Prostate gland (tissue), 2 donors: ENCODE results near the gene LPP. TPM values are rescaled to one million over a fixed set of nuclear protein-coding genes. Genes with fewer than 3 reads are reported as not detected.

Experiments
- DNase-seq: peaks from one replicate; pipeline ENCODE4 v3.0.0-alpha.2; 2019; ENCODE audit warnings: low spot score
- H3K27ac ChIP-seq, 2 donors: fragments of 200-600 bp; sonication (generic); 2 replicates each; pipeline ENCODE4 v1.5.1; 2017 to 2019
- H3K27me3 ChIP-seq: fragments of 200-600 bp; sonication (generic); replicated peaks from 2 replicates; pipeline ENCODE4 v1.5.1; 2019; ENCODE audit not compliant: insufficient read depth
- H3K36me3 ChIP-seq, 2 donors: fragments of 200-600 bp; sonication (generic); 1 replicate in 1 of 2; 2 replicates in 1 of 2; pipeline versions ENCODE4 v1.5.1 to v1.8.1; 2017 to 2019
- H3K4me1 ChIP-seq: fragments of 200-600 bp; sonication (generic); replicated peaks from 2 replicates; pipeline ENCODE4 v1.5.1; 2019
- H3K4me3 ChIP-seq, 2 donors: fragments of 200-600 bp; sonication (generic); 2 replicates each; pipeline ENCODE4 v1.5.1; 2017 to 2019
- H3K9me3 ChIP-seq: fragments of 200-600 bp; sonication (generic); 2 replicates; pipeline ENCODE4 v1.5.1; 2017
- CTCF ChIP-seq, 4 experiments: fragments of 200-600 bp in 2 of 4; fragments of 450-650 bp in 2 of 4; sonication (generic) in 2 of 4; IDR thresholded peaks; 1 replicate in 3 of 4; 2 replicates in 1 of 4; pipeline ENCODE4 v1.5.1; 2016 to 2019; ENCODE audit warnings: antibody characterized with exemption in 4 of 4, mild to moderate bottlenecking in 2 of 4, moderate library complexity in 2 of 4
- POLR2A ChIP-seq: fragments of 450-650 bp; IDR thresholded peaks from one replicate; pipeline ENCODE4 v1.6.1; 2016; ENCODE audit warnings: antibody characterized with exemption, mild to moderate bottlenecking
- POLR2AphosphoS5 ChIP-seq: sonication (generic); formaldehyde crosslinking; IDR thresholded peaks from one replicate; pipeline ENCODE4 v1.6.1; 2017; ENCODE audit warnings: antibody characterized with exemption
- WGBS: methylation state at CpG from one replicate; pipeline ENCODE4 v1.1.5; 2018; 5-methylcytosine and 5-hydroxymethylcytosine counted together
- intact Hi-C: fragments of 100-400 bp; cut with DNase I; formaldehyde crosslinking; loops from one replicate; pipeline ENCODE4 v1.14.2; 2022
- total RNA-seq, 2 donors: library from RNA; depleted of rRNA; stranded (reverse); fragments of >200 nt; gene quantifications; one replicate each; pipeline ENCODE4 v1.1.0, GENCODE V29; 2016

LPP gene
- total RNA-seq, 2 donors from 2014 or later, result 219 to 248 TPM

DNA sequence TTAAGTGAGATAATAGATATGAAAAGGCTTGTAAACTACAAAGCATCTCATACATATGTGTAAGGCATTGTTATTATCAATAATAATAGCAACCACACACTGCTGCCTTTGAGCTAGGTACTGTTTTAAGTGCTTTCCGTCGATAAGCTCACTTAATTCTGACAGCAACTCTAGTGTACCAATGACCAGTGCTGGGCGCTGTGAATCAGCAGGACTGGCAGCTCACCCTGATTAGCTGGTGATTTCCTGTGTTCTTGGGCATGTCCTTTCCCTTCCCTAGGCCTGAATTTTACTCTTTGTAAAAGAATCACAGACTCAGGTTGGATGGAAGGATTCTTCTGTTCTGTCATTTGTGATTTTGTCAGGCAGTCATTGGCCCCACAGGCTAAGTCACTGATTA is 215.6 kb downstream of the LPP start:
- Histone ChIP-seq H3K27me3 (no peaks in the 10 kb centered on the region), H3K9me3 (no peaks in the 10 kb centered on the region), H3K4me3 (no peak overlapping the region), H3K27ac (no peak overlapping the region), H3K36me3 (no peaks in the 10 kb centered on the region), H3K4me1 (no peaks in the 10 kb centered on the region)
- 94% methylated on average over 3 of the region's 3 CpGs for WGBS
- no peak for DNase-seq
- TF ChIP-seq POLR2AphosphoS5 (no peak), CTCF (IDR thresholded peaks at IDR 0.05) (no peak), POLR2A (no peak)
- intact Hi-C loops, result no loop called here

DNA sequence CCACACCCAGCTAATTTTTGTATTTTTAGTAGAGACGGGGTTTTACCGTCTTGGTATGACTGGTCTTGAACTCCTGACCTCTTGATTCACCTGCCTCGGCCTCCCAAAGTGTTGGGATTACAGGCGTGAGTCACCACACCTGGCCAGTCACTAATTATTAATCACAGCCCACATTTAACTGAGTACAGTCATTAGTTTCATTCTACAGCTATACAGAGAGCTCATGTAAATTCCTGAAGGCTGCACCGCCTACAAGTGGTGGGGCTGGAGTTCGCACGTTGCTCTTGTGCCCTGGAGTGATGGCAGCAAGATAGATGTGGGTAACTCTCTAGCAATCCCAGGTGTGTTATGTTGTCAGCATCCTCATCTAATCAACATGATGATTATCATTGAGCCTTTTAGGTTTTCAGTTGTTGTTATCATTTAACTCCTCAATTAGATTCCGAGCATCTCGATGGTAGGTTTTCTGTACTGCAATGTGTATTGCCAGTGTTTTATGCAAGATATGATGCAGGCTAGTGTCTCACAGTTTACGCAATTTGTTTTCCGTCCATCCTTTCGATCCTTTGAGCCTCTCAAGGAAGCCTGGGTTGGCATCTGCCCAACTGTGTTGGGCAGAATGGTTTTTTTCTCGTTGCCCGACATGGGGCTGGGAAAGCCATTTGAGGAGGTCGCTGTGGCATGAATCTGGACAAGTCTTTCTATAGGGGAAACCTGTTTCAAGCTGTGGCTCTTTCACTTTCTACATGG is 216.3 kb downstream of the LPP start:
- WGBS, result 96% methylated on average over 15 of the region's 15 CpGs
- Histone ChIP-seq H3K27ac (no peak overlapping the region), H3K4me3 (no peak overlapping the region), H3K9me3 (no peaks in the 10 kb centered on the region), H3K36me3 (no peaks in the 10 kb centered on the region), H3K27me3 (no peaks in the 10 kb centered on the region), H3K4me1 (no peaks in the 10 kb centered on the region)
- no peak for DNase-seq
- TF ChIP-seq POLR2AphosphoS5 (no peak), CTCF (IDR thresholded peaks at IDR 0.05) (no peak), POLR2A (no peak)
- intact Hi-C loops, result no loop called here

- no peaks in the 10 kb centered on the region for H3K36me3 ChIP-seq
- no peaks in the 10 kb centered on the region for H3K4me1 ChIP-seq
- no peak for DNase-seq
- H3K9me3 ChIP-seq, result no peaks in the 10 kb centered on the region
- H3K4me3 ChIP-seq, result no peak overlapping the region
- TF ChIP-seq POLR2A, result no peak
- no peak for TF ChIP-seq CTCF (IDR thresholded peaks at IDR 0.05)
- TF ChIP-seq POLR2AphosphoS5, result no peak
- no peaks in the 10 kb centered on the region for H3K27me3 ChIP-seq
- WGBS, result 97% methylated on average over 4 of the region's 4 CpGs
- intact Hi-C loops, result no loop called here
- H3K27ac ChIP-seq, result no peak overlapping the region
Observed at GRCh38 chr3:188378786-188379185, 224.8 kb downstream of the LPP start.

DNA sequence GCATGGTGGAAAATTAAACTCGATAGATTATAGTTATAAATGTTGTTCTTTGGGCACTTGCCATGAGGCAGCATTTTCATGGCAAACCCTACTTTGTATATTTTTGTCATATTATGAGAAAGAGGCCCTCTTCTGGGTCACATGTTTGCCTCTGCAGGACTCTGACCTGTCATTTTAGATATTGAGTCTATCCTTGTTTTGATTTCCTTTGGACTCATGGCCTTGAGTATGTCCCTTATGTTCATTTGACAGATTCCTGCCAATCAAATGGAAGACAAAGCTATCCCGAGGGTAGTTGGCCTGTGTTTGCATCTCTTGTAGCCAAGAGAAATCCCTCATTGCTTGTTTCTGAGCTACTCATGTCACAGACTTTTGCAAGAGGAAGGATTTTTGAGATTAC is 226.3 kb downstream of the LPP start:
- Histone ChIP-seq H3K36me3 (no peaks in the 10 kb centered on the region), H3K4me1 (peaks cover 5% of the 10 kb centered on the region), H3K27me3 (no peaks in the 10 kb centered on the region), H3K27ac (no peak overlapping the region), H3K4me3 (no peak overlapping the region), H3K9me3 (no peaks in the 10 kb centered on the region)
- intact Hi-C loops, result no loop called here
- no peak for DNase-seq
- TF ChIP-seq CTCF (IDR thresholded peaks at IDR 0.05) (no peak), POLR2A (no peak), POLR2AphosphoS5 (no peak)
- WGBS, result 74% methylated on average over 2 of the region's 2 CpGs

- TF ChIP-seq POLR2AphosphoS5 (no peak), CTCF (IDR thresholded peaks at IDR 0.05) (no peak), POLR2A (no peak)
- Histone ChIP-seq H3K27ac (no peak overlapping the region), H3K4me1 (peaks cover 8% of the 10 kb centered on the region), H3K27me3 (no peaks in the 10 kb centered on the region), H3K9me3 (no peaks in the 10 kb centered on the region), H3K36me3 (no peaks in the 10 kb centered on the region), H3K4me3 (no peak overlapping the region)
- intact Hi-C loops, result no loop called here
- DNase-seq, result no peak
Observed at GRCh38 chr3:188380722-188381121, 226.8 kb downstream of the LPP start.
